Endothelial cell of umbilical vein (primary cell): ENCODE data around the gene DPYD. TPM values are rescaled to one million over a fixed set of nuclear protein-coding genes. Genes with fewer than 3 reads are reported as not detected.

ENCODE experiments used
- BruUV-seq: library from RNA; stranded (reverse); fragments of 400-500 nt; replicated peaks from 2 replicates; lab custom pipeline; 2021; lab: Mats Ljungman, UMichigan
- CTCF ChIA-PET: fragments of 300-600, 350-600 bp; sonication (Branson Sonifier 250); formaldehyde crosslinking; loops from one replicate; lab custom pipeline; 2021; ENCODE audit warnings: antibody characterized with exemption, inconsistent platforms; lab: Charles Lee
- POLR2A ChIA-PET: fragments of 300-600, 350-600 bp; sonication (Branson Sonifier 250); formaldehyde crosslinking; loops from one replicate; lab custom pipeline; 2021; ENCODE audit warnings: antibody characterized with exemption, inconsistent platforms; lab: Charles Lee
- DNase-seq: peaks from one replicate; pipeline ENCODE4 v3.0.0-alpha.2; 2011; ENCODE audit warnings: low read depth, low spot score
- FAIRE-seq: peaks from 2 replicates; lab custom pipeline; 2011; peaks lifted over from hg19 to GRCh38; lab: Jason Lieb, UNC
- H2AFZ ChIP-seq: 2 replicates; pipeline ENCODE4 v1.6.0; 2012; ENCODE audit warnings: low read depth, low read length, control low read depth, inconsistent platforms
- H3K27ac ChIP-seq: 2 replicates; pipeline ENCODE4 v1.5.1; 2011; ENCODE audit warnings: low read depth, mild to moderate bottlenecking, control low read depth, low read length, moderate library complexity; ENCODE audit not compliant: insufficient read depth
- H3K27me3 ChIP-seq, 2 experiments: 2 replicates each; pipeline versions ENCODE4 v1.6.0 to v1.6.1; 2011; ENCODE audit warnings: low read length in 2 of 2, mixed read lengths in 1 of 2; ENCODE audit not compliant: control insufficient read depth in 2 of 2, insufficient read depth in 2 of 2
- H3K36me3 ChIP-seq, 2 experiments: 2 replicates in 1 of 2; 3 replicates in 1 of 2; pipeline ENCODE4 v1.5.1; 2011; ENCODE audit warnings: low read length in 2 of 2, mild to moderate bottlenecking in 1 of 2, moderate library complexity in 1 of 2; ENCODE audit not compliant: control insufficient read depth in 2 of 2, insufficient read depth in 2 of 2; ENCODE audit errors: extremely low read depth in 1 of 2
- H3K4me1 ChIP-seq: 3 replicates; pipeline ENCODE4 v1.5.1; 2011; ENCODE audit warnings: mild to moderate bottlenecking, low read length; ENCODE audit not compliant: control insufficient read depth, insufficient read depth; ENCODE audit errors: extremely low read depth
- H3K4me2 ChIP-seq: 2 replicates; pipeline ENCODE4 v1.6.1; 2011; ENCODE audit warnings: low read length, control low read depth, mixed read lengths; ENCODE audit not compliant: insufficient read depth
- H3K4me3 ChIP-seq, 3 experiments: fragments of 200-600 bp in 1 of 3; sonication (generic), shearing (Covaris generic) in 1 of 3; replicated peaks in 1 of 3; 2 replicates each; pipeline ENCODE4 v1.5.1; 2011 to 2016; ENCODE audit warnings: control low read depth in 3 of 3, low read length in 3 of 3, mild to moderate bottlenecking in 2 of 3, inconsistent platforms in 1 of 3, low read depth in 1 of 3, moderate library complexity in 1 of 3; ENCODE audit not compliant: insufficient read depth in 1 of 3
- H3K79me2 ChIP-seq: 2 replicates; pipeline ENCODE4 v1.6.0; 2012; ENCODE audit warnings: low read length, inconsistent platforms; ENCODE audit not compliant: control insufficient read depth, insufficient read depth
- H3K9ac ChIP-seq: replicated peaks from 2 replicates; pipeline ENCODE3; 2011; ENCODE audit warnings: low read length, control low read depth; ENCODE audit not compliant: insufficient read depth; ENCODE audit errors: extremely low read depth
- H3K9me1 ChIP-seq: replicated peaks from 3 replicates; pipeline ENCODE4 v1.6.0; 2011; ENCODE audit warnings: mild to moderate bottlenecking, low read length; ENCODE audit not compliant: control insufficient read depth, insufficient read depth; ENCODE audit errors: extremely low read depth
- H3K9me3 ChIP-seq: replicated peaks from 2 replicates; pipeline ENCODE4 v1.5.1; 2012; ENCODE audit warnings: low read length, inconsistent platforms; ENCODE audit not compliant: control insufficient read depth, insufficient read depth
- H4K20me1 ChIP-seq: replicated peaks from 2 replicates; pipeline ENCODE3; 2011; ENCODE audit warnings: mild to moderate bottlenecking, low read length; ENCODE audit not compliant: control insufficient read depth, insufficient read depth; ENCODE audit errors: extremely low read depth
- EZH2 ChIP-seq: IDR thresholded peaks from 2 replicates; pipeline ENCODE4 v1.6.1; 2012; ENCODE audit warnings: borderline replicate concordance, low read depth, mild to moderate bottlenecking, moderate library complexity, low read length, inconsistent platforms; ENCODE audit not compliant: severe bottlenecking
- FOS ChIP-seq: IDR thresholded peaks from 2 replicates; pipeline ENCODE4 v1.6.1; 2011; ENCODE audit warnings: mild to moderate bottlenecking, low read length, moderate library complexity, borderline replicate concordance; ENCODE audit not compliant: insufficient read depth
- GATA2 ChIP-seq: IDR thresholded peaks from 2 replicates; pipeline ENCODE4 v1.7.0; 2011; ENCODE audit warnings: low read depth, mild to moderate bottlenecking, moderate library complexity, mixed read lengths, low read length; ENCODE audit not compliant: insufficient read length, insufficient read depth
- JUN ChIP-seq: IDR thresholded peaks from 2 replicates; pipeline ENCODE4 v1.6.1; 2011; ENCODE audit warnings: borderline replicate concordance, low read depth; ENCODE audit not compliant: insufficient read length, insufficient read depth
- MYC ChIP-seq: IDR thresholded peaks from one replicate; pipeline ENCODE4 v1.6.1; 2011; ENCODE audit warnings: mild to moderate bottlenecking, low read depth, low read length
- POLR2A ChIP-seq: IDR thresholded peaks from 2 replicates; pipeline ENCODE4 v1.6.1; 2012; ENCODE audit warnings: low read depth, mild to moderate bottlenecking, control low read depth, low read length
- POLR2AphosphoS5 ChIP-seq: IDR thresholded peaks from 2 replicates; pipeline ENCODE4 v1.6.1; 2012; ENCODE audit warnings: low read depth, mild to moderate bottlenecking, control low read depth, low read length, moderate library complexity; ENCODE audit not compliant: insufficient read depth
- dilution Hi-C: fragments of 300-500 bp; cut with MboI; formaldehyde crosslinking; loops from one replicate; pipeline ENCODE4 v1.15.0; 2019; ENCODE audit warnings: low sequenced_read_pairs; ENCODE audit not compliant: extremely low pct_ligation_motif_present
- intact Hi-C: fragments of 100-400 bp; cut with micrococcal nuclease; formaldehyde crosslinking; loops from one replicate; pipeline ENCODE4 v1.10.0; 2022
- polyA plus RNA-seq, 4 experiments: library from polyadenylated mRNA; depleted of rRNA in 3 of 4; stranded (reverse) in 3 of 4; unstranded in 1 of 4; fragments of >200 nt; gene quantifications; 2 replicates each; pipeline versions ENCODE4 v1.2.1 to v1.2.3, GENCODE V29; 2011 to 2012; ENCODE audit warnings: missing spikeins in 1 of 4
- total RNA-seq: library from RNA; stranded (reverse); gene quantifications from 2 replicates; pipeline ENCODE4 v1.2.3, GENCODE V29; 2021
- TF ChIP-seq, protein P1 (sequence below): IDR thresholded peaks from 2 replicates; pipeline ENCODE4 v1.6.1; 2011; ENCODE audit not compliant: insufficient read depth, insufficient read length
- TF ChIP-seq, protein P2 (sequence below), 2 donors: IDR thresholded peaks; 1 replicate in 1 of 2; 2 replicates in 1 of 2; pipeline ENCODE4 v1.5.1; 2011; ENCODE audit warnings: low read length in 2 of 2, mild to moderate bottlenecking in 2 of 2, moderate library complexity in 2 of 2, control low read depth in 1 of 2, inconsistent platforms in 1 of 2, low read depth in 1 of 2; ENCODE audit not compliant: insufficient read depth in 1 of 2; ENCODE audit errors: extremely low read depth in 1 of 2

Gene DPYD
- total and polyA plus RNA-seq, 2 donors (not counting 3 experiments of a cell fraction or from before 2014, with no cell fraction given) = 4.6 to 15.1 TPM

DNA sequence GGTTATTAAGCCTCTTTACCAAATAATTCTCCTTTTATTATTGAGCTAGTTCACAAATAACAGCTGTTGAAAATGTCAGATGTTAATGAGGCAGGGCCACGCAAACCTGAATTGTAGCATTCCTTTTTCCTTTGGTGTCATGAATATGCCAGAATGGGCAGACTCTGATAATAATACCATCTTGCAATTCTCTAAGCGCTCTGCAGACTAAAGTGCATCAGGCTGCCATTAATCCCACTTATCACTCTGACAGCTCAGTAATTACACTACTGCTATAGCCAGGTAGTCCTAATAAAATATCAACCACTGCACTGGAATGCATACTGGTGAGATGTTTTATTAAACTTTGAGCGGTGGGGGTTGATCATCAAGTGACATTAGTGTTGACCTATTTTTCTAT lies 177.7 kb downstream of the DPYD start:
- dilution Hi-C loops = no loop called here
- CTCF ChIA-PET = interaction anchor here (1.0 to 1.4 kb wide), 3 partner anchors 9 to 605 kb away, joined by 3 read pairs; no protein-coding TSS in a partner anchor
- no TSS peak for BruUV-seq

More for the DNA sequence above, 177.7 kb downstream of the DPYD start:
- Histone ChIP-seq H3K27me3 (no peaks in the 10 kb centered on the region), H3K36me3 (no peaks in the 10 kb centered on the region), H3K79me2 (no peaks in the 10 kb centered on the region), H3K9ac (no peak overlapping the region), H3K4me3 (no peak overlapping the region), H3K9me1 (peaks cover 2% of the 10 kb centered on the region), H3K9me3 (no peaks in the 10 kb centered on the region), H4K20me1 (no peaks in the 10 kb centered on the region), H3K4me2 (no peak overlapping the region), H3K27ac (no peak overlapping the region), H3K4me1 (no peaks in the 10 kb centered on the region), H2AFZ (no peak overlapping the region)
- POLR2A ChIA-PET = no interaction called here
- intact Hi-C loops = no loop called here
- DNase-seq (no peak), FAIRE-seq (no peak)
- TF ChIP-seq JUN (no peak), FOS (no peak), POLR2AphosphoS5 (no peak), GATA2 (no peak), POLR2A (no peak), MYC (no peak), EZH2 (no peak)
- TF ChIP-seq, protein P1, sequence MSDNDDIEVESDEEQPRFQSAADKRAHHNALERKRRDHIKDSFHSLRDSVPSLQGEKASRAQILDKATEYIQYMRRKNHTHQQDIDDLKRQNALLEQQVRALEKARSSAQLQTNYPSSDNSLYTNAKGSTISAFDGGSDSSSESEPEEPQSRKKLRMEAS = no peak
- TF ChIP-seq, protein P2, sequence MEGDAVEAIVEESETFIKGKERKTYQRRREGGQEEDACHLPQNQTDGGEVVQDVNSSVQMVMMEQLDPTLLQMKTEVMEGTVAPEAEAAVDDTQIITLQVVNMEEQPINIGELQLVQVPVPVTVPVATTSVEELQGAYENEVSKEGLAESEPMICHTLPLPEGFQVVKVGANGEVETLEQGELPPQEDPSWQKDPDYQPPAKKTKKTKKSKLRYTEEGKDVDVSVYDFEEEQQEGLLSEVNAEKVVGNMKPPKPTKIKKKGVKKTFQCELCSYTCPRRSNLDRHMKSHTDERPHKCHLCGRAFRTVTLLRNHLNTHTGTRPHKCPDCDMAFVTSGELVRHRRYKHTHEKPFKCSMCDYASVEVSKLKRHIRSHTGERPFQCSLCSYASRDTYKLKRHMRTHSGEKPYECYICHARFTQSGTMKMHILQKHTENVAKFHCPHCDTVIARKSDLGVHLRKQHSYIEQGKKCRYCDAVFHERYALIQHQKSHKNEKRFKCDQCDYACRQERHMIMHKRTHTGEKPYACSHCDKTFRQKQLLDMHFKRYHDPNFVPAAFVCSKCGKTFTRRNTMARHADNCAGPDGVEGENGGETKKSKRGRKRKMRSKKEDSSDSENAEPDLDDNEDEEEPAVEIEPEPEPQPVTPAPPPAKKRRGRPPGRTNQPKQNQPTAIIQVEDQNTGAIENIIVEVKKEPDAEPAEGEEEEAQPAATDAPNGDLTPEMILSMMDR (IDR thresholded peaks at IDR 0.05; ENCODE audit: extremely low read depth in 1 of 2, insufficient read depth in 1 of 2, low read depth in 1 of 2, low read length in 2 of 2) = no peak
